ENCODE results near the gene ADGRA1. TPM values are rescaled to one million over a fixed set of nuclear protein-coding genes. Genes with fewer than 3 reads are reported as not detected.

Gene ADGRA1
- total and polyA plus RNA-seq, 2 donors (not counting 1 experiment from before 2014, with no cell fraction given), result not detected

DNA sequence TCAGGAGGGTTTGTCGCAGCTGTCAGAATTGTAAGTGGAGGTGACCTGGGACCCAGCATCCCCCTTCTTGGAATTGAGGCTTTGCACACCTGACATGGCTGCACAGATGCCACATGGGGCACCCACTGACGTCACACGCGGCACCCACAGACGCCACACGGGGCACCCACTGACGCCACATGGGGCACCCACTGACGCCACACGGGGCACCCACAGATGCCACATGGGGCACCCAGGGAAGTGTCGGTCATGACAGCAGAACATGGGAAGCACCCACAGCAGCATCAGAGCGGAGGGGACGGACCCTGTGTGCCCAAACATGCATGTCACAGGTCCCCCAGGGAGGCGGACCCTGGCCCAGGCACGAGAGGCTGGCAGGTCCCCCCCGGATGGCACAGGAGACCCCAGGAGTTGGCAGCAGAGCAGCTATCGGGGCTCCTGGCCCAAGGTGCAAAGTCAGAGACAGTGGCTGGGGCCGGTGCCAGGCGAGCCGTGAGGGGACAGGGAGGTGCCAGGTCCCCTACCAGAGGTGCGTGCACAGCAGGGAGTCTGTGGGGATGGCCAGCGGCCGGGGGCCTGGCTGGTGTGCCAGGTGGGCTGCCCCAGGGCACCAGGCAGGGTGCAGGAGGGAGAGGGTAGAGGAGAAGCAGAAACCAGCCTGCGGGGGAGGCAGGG, 93.4 kb downstream of the ADGRA1 start:
- Histone ChIP-seq H3K27me3 (ENCODE audit: control insufficient read depth, insufficient read depth, low read length) (no peaks in the 10 kb centered on the region), H3K4me1 (ENCODE audit: control insufficient read depth, extremely low read depth, insufficient read depth, low read length) (no peaks in the 10 kb centered on the region), H3K9ac (ENCODE audit: insufficient read depth, low read length) (no peak overlapping the region), H4K20me1 (ENCODE audit: control insufficient read depth, extremely low read depth, insufficient read depth, low read length) (no peaks in the 10 kb centered on the region), H3K79me2 (ENCODE audit: control insufficient read depth, insufficient read depth, low read length) (no peaks in the 10 kb centered on the region), H2AFZ (ENCODE audit: low read length) (no peak overlapping the region), H3K4me2 (ENCODE audit: extremely low read depth, insufficient read depth, low read length) (no peak overlapping the region), H3K9me3 (ENCODE audit: control insufficient read depth, insufficient read depth, low read depth, low read length) (peaks cover 14% of the 10 kb centered on the region), H3K27ac (ENCODE audit: insufficient read depth, low read length) (no peak overlapping the region), H3K36me3 (ENCODE audit: control insufficient read depth, insufficient read depth, low read length) (no peaks in the 10 kb centered on the region), H3K4me3 (replicated peaks in 1 of 4; ENCODE audit: control extremely low read depth in 1 of 4, insufficient read depth in 1 of 4, low read depth in 3 of 4, low read length in 4 of 4) (no peak overlapping the region)
- no peak for DNase-seq (ENCODE audit: low read depth in 2 of 2)
- TF ChIP-seq EZH2 (IDR thresholded peaks at IDR 0.05; ENCODE audit: low read length, missing control alignments), result no peak
- TF ChIP-seq, protein P1, sequence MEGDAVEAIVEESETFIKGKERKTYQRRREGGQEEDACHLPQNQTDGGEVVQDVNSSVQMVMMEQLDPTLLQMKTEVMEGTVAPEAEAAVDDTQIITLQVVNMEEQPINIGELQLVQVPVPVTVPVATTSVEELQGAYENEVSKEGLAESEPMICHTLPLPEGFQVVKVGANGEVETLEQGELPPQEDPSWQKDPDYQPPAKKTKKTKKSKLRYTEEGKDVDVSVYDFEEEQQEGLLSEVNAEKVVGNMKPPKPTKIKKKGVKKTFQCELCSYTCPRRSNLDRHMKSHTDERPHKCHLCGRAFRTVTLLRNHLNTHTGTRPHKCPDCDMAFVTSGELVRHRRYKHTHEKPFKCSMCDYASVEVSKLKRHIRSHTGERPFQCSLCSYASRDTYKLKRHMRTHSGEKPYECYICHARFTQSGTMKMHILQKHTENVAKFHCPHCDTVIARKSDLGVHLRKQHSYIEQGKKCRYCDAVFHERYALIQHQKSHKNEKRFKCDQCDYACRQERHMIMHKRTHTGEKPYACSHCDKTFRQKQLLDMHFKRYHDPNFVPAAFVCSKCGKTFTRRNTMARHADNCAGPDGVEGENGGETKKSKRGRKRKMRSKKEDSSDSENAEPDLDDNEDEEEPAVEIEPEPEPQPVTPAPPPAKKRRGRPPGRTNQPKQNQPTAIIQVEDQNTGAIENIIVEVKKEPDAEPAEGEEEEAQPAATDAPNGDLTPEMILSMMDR (conservative IDR thresholded peaks at IDR 0.05 in 1 of 2, IDR thresholded peaks at IDR 0.05 in 1 of 2; ENCODE audit: low read depth in 1 of 2, low read length in 2 of 2), result no peak

Other genes starting within 250 kb of the ADGRA1 start
- gene CFAP46, start 145.4 kb upstream of the ADGRA1 start, total RNA-seq, result 0.26 and 0.66 TPM in 2 replicates
- 0.25 and 0.64 TPM in 2 replicates for gene CFAP46, start 145.4 kb upstream of the ADGRA1 start, polyA plus RNA-seq
- gene KNDC1, start 72.3 kb downstream of the ADGRA1 start, total RNA-seq, result 0.26 and 0.50 TPM in 2 replicates
- gene KNDC1, start 72.3 kb downstream of the ADGRA1 start, polyA plus RNA-seq, result 0.11 and 0.20 TPM in 2 replicates
- gene UTF1, start 142.3 kb downstream of the ADGRA1 start, total RNA-seq, result not detected in 2 replicates
- gene UTF1, start 142.3 kb downstream of the ADGRA1 start, polyA plus RNA-seq, result not detected in 2 replicates
- not detected in 2 replicates for gene VENTX, start 149.9 kb downstream of the ADGRA1 start, total RNA-seq
- not detected in 2 replicates for gene VENTX, start 149.9 kb downstream of the ADGRA1 start, polyA plus RNA-seq
- 1.0 and 2.0 TPM in 2 replicates for gene ADAM8, start 188.9 kb downstream of the ADGRA1 start, total RNA-seq
- gene ADAM8, start 188.9 kb downstream of the ADGRA1 start, polyA plus RNA-seq, result 0.23 and 0.26 TPM in 2 replicates
- 51.6 and 60.8 TPM in 2 replicates for gene TUBGCP2, start 220.9 kb downstream of the ADGRA1 start, total RNA-seq
- gene TUBGCP2, start 220.9 kb downstream of the ADGRA1 start, polyA plus RNA-seq, result 31.0 and 46.0 TPM in 2 replicates
- gene ZNF511, start 221.0 kb downstream of the ADGRA1 start, total RNA-seq, result 23.6 and 27.7 TPM in 2 replicates
- gene ZNF511, start 221.0 kb downstream of the ADGRA1 start, polyA plus RNA-seq, result 18.5 and 25.2 TPM in 2 replicates
- 0.26 TPM in 1 of 2 replicates, not detected in the other for gene CALY, start 249.0 kb downstream of the ADGRA1 start, total RNA-seq
- 0.14 TPM in 1 of 2 replicates, not detected in the other for gene CALY, start 249.0 kb downstream of the ADGRA1 start, polyA plus RNA-seq